ENCODE measurements around the gene PEMT.

GRCh38 chr17:17503566-17504130 lies 87.9 kb downstream of the PEMT start:
- TF ChIP-seq CTCF (IDR thresholded peaks at IDR 0.05) (no peak), POLR2A (IDR thresholded peaks at IDR 0.05) (no peak)
